Epidermal melanocyte (primary cell): Measurements from ENCODE around the gene TNS3.
A peak's percentile ranks its signal among the peaks of the same experiment; 100 is the strongest.

Source experiments
- DNase-seq: peaks from one replicate; pipeline ENCODE4 v3.0.0; 2011; ENCODE audit warnings: low spot score; ENCODE audit not compliant: insufficient read length

The TNS3 gene

GRCh38 chr7:47291461-47292081, 290.3 kb downstream of the TNS3 start:
- DNase-seq = peak; percentile 42

GRCh38 chr7:47290867-47291266, 291.0 kb downstream of the TNS3 start:
- DNase-seq = no peak

- no peak for DNase-seq
Measured at GRCh38 chr7:47290466-47290865, 291.4 kb downstream of the TNS3 start.

DNA sequence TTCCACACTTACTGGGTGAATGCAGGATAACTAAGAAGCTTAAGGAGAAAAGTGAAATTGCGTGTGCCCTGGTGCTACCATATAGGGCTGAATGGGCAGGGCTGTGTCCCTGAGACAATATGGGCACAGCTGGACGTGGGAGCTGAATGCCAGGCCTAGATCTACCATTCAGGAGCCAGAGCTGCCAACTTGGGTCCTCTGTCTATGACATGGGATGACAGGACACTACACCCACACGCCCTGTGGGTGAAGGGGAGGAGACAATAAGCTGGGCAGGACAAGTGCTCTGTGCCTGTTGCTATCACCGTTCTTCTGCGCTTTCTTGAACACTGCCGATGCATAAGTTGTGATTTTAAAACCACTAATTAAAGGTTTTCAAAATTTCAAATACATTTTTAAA, 293.9 kb downstream of the TNS3 start:
- no peak for DNase-seq

- DNase-seq = peak; percentile 32
Measured at GRCh38 chr7:47285860-47286491, 295.9 kb downstream of the TNS3 start.

GRCh38 chr7:47284691-47285635, 296.9 kb downstream of the TNS3 start:
- DNase-seq = no peak

DNA sequence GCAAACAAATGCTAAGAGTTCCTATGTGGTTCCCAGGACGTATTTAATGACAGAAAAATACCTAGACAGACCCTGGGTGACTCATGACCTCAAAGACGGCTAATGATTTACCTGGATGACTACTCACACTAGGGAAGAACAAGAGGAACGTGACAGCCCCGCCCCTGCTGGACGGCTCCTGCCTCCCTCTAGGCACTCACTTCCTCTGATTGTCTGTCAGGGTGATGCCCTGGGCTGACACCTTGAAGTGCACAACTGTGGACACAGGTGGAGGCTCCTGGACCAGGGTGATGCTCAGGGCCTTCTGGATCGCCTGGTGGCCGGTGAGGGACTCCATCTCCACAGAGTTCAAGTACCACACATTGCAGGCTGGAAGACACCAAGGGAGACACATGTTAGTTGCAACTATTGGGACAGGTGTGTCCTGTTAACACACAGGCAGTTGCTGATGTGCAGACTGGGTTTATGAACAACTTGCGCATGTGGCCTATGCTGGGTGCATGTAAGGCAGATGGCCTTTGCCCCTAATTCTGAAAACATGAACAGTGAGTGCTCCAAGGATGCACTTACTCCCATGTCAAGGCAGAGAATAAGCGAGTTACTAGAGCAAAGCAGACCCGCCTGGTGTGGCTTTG, 298.3 kb downstream of the TNS3 start:
- no peak for DNase-seq

DNA sequence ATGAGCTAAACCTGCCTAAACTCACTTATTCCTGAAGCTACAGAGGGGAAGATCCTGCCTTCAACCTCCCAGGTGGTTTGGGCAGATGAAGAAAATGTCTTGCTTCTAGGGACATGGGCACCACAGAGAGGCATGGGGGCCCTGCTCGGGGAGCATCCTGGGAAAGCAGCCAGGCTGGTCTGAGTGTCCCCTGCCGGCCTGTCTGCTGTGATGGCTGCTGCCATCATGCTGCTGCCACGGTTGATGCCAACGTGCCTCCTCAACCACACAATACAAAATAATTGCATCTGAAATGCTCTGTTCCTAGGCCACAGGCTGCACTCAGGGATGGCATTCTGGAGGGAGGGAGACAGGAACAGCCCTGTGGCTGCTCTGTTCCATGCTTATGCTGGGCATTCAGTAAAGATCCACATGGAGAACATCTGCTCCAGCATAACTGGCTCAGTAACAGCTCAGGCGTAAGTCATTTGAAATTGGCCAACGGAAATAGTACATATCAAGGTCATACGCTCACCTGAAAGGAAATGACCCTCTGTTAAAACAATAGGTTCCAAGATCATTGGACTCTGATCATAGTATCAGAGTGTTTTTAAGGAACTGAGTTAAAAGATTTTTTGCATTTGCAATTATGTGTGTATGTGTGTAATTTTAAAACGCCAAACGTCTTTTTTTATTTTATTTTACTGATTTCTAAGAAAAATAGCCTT, 299.0 kb downstream of the TNS3 start:
- DNase-seq = no peak

GRCh38 chr7:47281966-47282643, 299.8 kb downstream of the TNS3 start:
- no peak for DNase-seq

GRCh38 chr7:47281161-47281560, 300.8 kb downstream of the TNS3 start:
- DNase-seq = no peak

DNA sequence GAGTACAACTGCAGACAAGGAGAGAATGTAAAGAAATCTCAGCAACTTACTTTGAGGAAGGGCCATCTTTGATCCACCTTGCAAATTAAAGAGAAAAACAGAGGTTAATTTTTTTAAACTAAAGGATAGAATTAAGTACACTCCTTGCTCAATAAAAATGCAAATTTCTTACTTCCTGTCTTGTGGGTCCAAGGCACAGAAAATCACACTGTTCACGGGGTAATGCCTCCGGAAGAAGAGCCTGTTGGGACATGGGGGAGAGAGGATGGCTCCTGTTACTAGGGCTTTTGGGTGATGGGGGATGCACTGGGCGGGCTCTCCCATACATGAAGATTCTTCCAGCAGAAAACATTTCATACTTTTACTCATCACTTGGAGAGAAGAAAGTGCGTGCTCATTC, 301.8 kb downstream of the TNS3 start:
- DNase-seq = no peak

DNA sequence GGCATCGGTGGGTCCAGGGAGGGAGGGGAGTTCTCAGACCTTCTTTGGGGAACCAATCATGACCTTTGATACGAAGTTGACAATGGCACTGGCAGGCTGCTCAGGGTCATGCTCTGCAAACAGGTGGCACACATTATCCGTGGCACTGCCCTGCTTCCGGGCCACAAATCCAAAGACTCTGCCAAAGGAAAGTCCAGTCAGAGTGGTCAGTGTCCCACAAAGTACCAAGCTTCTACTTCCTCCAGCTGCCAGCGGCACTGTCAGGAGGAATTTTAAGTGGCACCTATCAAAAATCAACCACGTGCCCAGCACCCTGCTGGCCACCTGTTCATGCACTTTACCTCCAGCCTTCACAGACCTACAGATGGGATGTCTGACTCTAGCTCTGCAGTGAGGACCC, 303.9 kb downstream of the TNS3 start:
- no peak for DNase-seq

DNA sequence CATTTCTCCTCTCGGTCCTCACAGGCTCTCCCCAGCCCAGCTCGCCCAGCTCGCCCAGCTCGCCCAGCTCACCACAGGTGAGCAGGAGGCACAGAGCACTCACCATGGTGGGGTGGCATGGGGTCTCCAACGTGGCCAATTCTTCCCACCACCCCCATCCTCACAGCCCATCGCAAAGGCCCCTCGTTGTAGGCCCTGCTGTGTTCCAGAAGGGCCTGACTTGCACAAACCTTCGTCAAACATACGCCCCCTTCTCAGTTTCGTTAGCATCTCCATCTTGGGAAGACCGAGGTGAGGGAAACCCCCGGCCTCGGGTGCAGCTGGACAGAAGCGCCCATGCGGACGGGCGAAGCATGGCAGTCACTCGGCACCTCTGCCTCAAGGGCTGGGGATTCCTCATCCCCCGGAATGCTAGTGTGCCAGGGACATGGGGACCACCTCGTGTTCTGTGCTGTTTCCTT, 304.6 kb downstream of the TNS3 start:
- no peak for DNase-seq

- DNase-seq = no peak
Measured at GRCh38 chr7:47273974-47274766, 307.7 kb downstream of the TNS3 start.

DNA sequence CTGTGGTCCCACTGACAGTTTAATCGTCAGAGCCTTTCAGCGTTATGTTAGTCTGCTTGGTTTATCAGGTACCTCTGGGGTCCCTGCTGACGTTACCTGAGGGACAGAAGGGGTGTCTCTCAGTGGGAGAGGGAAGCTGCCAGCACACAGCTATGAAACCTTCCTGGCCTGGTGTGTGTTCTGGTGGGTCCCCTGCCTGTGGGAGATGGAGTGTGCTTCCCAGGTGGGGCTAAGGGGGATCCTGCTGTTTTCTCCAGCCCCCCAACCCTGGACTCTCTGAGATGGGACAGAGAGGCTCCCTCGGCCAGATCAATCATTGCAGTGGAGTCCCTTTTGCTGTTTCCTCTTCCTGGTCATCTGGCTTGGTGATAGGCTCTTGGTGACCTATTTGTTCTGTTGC, 308.8 kb downstream of the TNS3 start:
- DNase-seq = no peak

DNA sequence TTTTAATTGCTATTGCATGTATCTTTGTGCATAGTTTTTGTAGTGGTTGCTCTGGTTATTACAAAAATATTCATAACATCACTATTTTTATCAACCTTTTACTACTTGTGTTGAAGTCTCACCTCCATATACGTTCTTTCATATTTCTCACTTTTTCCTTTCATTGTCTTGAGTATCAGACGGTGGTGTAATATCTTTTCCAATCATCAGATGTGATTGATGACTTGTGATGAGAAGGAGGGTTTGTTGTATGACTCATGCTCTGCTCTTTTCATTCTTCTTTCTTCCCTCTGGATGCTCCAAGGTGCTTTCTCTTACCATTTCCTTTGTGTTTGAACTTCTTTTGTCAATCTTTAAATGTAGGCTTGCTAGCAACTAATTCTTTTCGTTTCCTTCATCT, 310.2 kb downstream of the TNS3 start:
- DNase-seq = no peak

DNA sequence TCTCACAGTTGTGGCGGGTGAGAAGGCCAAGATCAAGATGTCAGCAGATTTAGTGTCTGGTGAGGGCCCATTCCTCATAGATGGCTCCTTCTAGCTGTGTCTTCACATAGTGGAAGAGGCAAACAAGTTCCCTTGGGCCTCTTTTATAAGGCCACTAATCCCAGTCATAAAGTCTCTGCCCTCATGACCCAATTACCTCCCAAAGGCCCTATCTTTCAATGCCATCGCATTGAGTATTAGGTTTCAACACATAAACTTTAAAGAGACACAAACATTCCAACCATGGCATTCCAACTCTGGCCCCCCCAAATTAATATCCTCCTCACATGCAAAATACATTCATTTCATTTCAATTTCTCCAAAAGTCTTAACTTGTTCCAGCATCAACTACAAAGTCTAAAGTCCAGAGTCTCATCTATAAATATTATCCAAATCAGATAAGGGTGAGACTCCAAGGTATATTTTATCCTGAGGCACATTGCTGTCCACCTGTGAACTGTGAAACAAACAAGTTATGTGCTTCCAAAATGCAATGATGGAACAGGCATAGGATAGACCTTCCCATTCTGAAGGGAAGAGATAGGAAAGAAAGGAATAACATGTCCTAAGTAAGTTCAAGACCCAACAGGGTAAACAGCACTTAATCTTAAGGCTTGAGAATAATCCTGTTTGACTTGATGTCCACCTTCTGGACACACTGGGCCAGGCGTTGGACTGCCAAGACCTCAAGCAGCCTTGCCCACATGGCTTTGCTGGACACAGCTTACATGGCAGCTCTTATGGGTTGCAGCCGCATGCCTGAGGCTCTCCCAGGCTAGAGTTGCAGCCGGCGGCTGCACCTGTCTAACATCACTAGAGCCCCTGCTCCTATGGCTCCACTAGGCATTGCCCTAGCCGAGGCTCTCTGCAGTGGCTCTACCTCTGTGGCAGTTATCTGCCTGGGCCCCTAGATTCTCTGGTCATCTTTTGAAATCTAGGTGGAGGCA, 312.8 kb downstream of the TNS3 start:
- no peak for DNase-seq

DNA sequence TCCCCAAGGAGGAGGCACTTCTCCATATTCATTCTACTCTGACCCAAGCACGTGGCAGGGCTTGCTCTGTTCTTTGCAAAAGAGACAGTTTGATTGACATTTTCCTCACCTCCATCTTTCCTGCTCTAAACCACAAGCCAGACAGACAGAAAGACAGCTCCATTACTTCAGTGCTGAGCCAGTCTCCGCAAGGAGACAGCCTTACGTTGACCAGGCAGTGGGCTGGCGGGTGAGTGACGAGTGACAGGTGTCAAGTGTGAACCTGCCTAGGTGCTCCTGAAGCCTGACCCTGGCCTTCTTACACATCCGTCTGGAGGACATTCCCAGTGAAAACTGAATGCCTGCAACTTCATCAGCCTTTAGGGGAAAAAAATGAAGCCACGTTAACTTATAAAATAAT, 314.6 kb downstream of the TNS3 start:
- no peak for DNase-seq

DNA sequence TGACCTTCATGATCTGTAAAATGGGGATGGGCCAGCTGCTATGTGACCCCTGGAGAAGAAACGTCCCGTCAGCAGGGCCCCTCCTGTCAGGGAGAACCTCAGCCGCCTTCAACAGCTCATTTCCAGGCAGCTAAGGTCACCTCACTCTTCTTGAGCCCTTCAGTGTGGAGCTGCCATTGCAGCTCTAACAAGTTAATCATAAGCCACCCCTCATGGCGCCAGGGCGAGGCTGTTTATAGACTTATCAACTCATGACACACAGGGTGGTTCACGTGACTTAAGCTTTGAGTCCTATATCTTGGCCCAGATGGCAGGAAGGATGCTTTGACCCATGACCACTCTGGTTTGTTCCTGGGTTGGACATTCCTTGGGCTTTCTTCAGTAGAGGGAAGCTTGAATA, 315.1 kb downstream of the TNS3 start:
- DNase-seq = no peak
